Endothelial cell (in vitro differentiated cells): Measurements from ENCODE around the gene PKIG. TPM values are rescaled to one million over a fixed set of nuclear protein-coding genes. Genes with fewer than 3 reads are reported as not detected.

Experiments
- DNase-seq: peaks from one replicate; pipeline ENCODE4 v3.0.0; 2021; ENCODE audit warnings: low spot score
- H3K27ac Mint-ChIP-seq: one replicate; pipeline ENCODE4 v1.8.0; 2021; ENCODE audit warnings: mixed read lengths, inconsistent platforms; ENCODE audit not compliant: unreplicated experiment
- H3K27me3 Mint-ChIP-seq: one replicate; pipeline ENCODE4 v1.8.0; 2021; ENCODE audit warnings: mild to moderate bottlenecking, moderate library complexity, mixed read lengths, inconsistent platforms; ENCODE audit not compliant: unreplicated experiment
- H3K36me3 Mint-ChIP-seq: one replicate; pipeline ENCODE4 v1.8.0; 2021; ENCODE audit warnings: mild to moderate bottlenecking, low read depth, mixed read lengths, inconsistent platforms; ENCODE audit not compliant: unreplicated experiment
- H3K4me1 Mint-ChIP-seq: one replicate; pipeline ENCODE4 v1.8.0; 2021; ENCODE audit warnings: mild to moderate bottlenecking, mixed read lengths, inconsistent platforms; ENCODE audit not compliant: unreplicated experiment
- H3K4me3 Mint-ChIP-seq: one replicate; pipeline ENCODE4 v1.8.0; 2021; ENCODE audit warnings: mild to moderate bottlenecking, mixed read lengths, inconsistent platforms; ENCODE audit not compliant: unreplicated experiment
- H3K9me3 Mint-ChIP-seq: one replicate; pipeline ENCODE4 v1.8.0; 2021; ENCODE audit warnings: mixed read lengths, inconsistent platforms; ENCODE audit not compliant: unreplicated experiment
- CTCF ChIP-seq: fragments of 200-600 bp; sonication (generic); IDR thresholded peaks from one replicate; pipeline ENCODE4 v1.5.0; 2021; ENCODE audit warnings: antibody characterized with exemption; ENCODE audit not compliant: unreplicated experiment
- total RNA-seq: library from RNA; stranded (reverse); fragmentation: NEBNext Ultra II Directional; extraction: Animal tissue kit (Norgen Biotek cat#: 25700); gene quantifications from one replicate; pipeline ENCODE4 v1.2.1, GENCODE V29; 2021; ENCODE audit not compliant: unreplicated experiment

PKIG gene
- total RNA-seq, 1 donor from 2014 or later = 184 TPM

GRCh38 chr20:44649126-44649525 lies 66.7 kb downstream of the PKIG start:
- Mint-ChIP-seq H3K27ac (peak overlapping the region; percentile 36), H3K4me3 (peak overlapping the region; percentile 60), H3K36me3 (peaks cover 4% of the 10 kb centered on the region), H3K4me1 (peaks cover 50% of the 10 kb centered on the region), H3K9me3 (no peaks in the 10 kb centered on the region), H3K27me3 (peaks cover 13% of the 10 kb centered on the region)
- no peak for DNase-seq
- no peak for TF ChIP-seq CTCF

GRCh38 chr20:44649976-44650375 lies 67.6 kb downstream of the PKIG start:
- H3K4me1 Mint-ChIP-seq = peaks cover 43% of the 10 kb centered on the region
- peaks cover 4% of the 10 kb centered on the region for H3K36me3 Mint-ChIP-seq
- no peaks in the 10 kb centered on the region for H3K9me3 Mint-ChIP-seq
- peak overlapping the region; percentile 82 for H3K4me3 Mint-ChIP-seq
- peaks cover 12% of the 10 kb centered on the region for H3K27me3 Mint-ChIP-seq
- no peak for TF ChIP-seq CTCF
- DNase-seq = no peak
- no peak overlapping the region for H3K27ac Mint-ChIP-seq

GRCh38 chr20:44650771-44651433 lies 68.5 kb downstream of the PKIG start:
- peak overlapping the region; percentile 82 for H3K4me3 Mint-ChIP-seq
- H3K27ac Mint-ChIP-seq = no peak overlapping the region
- peaks cover 50% of the 10 kb centered on the region for H3K4me1 Mint-ChIP-seq
- TF ChIP-seq CTCF = no peak
- H3K27me3 Mint-ChIP-seq = peaks cover 12% of the 10 kb centered on the region
- H3K9me3 Mint-ChIP-seq = no peaks in the 10 kb centered on the region
- no peak for DNase-seq
- H3K36me3 Mint-ChIP-seq = peaks cover 4% of the 10 kb centered on the region

DNA sequence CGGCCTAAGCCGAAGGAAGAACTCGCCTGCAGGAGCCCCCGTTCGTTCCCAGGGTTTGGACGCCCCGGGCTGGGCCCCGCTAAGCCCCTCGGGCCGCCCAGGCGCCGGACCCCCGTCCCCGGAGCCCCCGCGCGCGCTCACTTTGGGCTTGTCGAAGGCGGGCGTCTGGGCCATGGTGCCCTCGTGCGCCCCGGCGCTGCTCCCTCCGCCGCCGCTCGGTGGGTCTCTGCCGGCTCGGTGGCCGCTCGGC lies 69.0 kb downstream of the PKIG start:
- H3K4me1 Mint-ChIP-seq = peaks cover 50% of the 10 kb centered on the region

More for the DNA sequence above, 69.0 kb downstream of the PKIG start:
- peaks cover 11% of the 10 kb centered on the region for H3K27me3 Mint-ChIP-seq
- H3K4me3 Mint-ChIP-seq = peak overlapping the region; percentile 82
- no peak for DNase-seq
- TF ChIP-seq CTCF = no peak
- no peaks in the 10 kb centered on the region for H3K9me3 Mint-ChIP-seq
- no peaks in the 10 kb centered on the region for H3K36me3 Mint-ChIP-seq
- no peak overlapping the region for H3K27ac Mint-ChIP-seq
